NCI-H2227 (cell line): ENCODE measurements around the gene HSPA1A.
A peak's percentile ranks its signal among the peaks of the same experiment; 100 is the strongest.
"Not testable (repeated sequence)": the region's sequence is repeated elsewhere in the genome, so short reads cannot be mapped to it uniquely, and the experiment has no call there.

Experiments used
- DNase-seq: peaks from one replicate; lab custom pipeline; 2025; ENCODE audit not compliant: unreplicated experiment; lab: John Stamatoyannopoulos, UW

Gene HSPA1A

GRCh38 chr6:31781244-31782125 is 33.9 kb upstream of the HSPA1A start:
- DNase-seq: no peak

GRCh38 chr6:31782126-31782855 is 33.1 kb upstream of the HSPA1A start:
- DNase-seq: no peak

- no peak for DNase-seq
Observed at GRCh38 chr6:31784098-31784925, 31.0 kb upstream of the HSPA1A start.

GRCh38 chr6:31785475-31785874 is 29.9 kb upstream of the HSPA1A start:
- DNase-seq: no peak

- peak; percentile 76 for DNase-seq
Observed at GRCh38 chr6:31791324-31792089, 23.8 kb upstream of the HSPA1A start.

GRCh38 chr6:31792090-31792374 is 23.3 kb upstream of the HSPA1A start:
- DNase-seq: no peak

- no peak for DNase-seq
Observed at GRCh38 chr6:31792761-31793171, 22.6 kb upstream of the HSPA1A start.

- not testable (repeated sequence) for DNase-seq
Observed at GRCh38 chr6:31793927-31794245, 21.5 kb upstream of the HSPA1A start.

- DNase-seq: no peak
Observed at GRCh38 chr6:31794294-31794865, 21.0 kb upstream of the HSPA1A start.

GRCh38 chr6:31794866-31795615 is 20.3 kb upstream of the HSPA1A start:
- DNase-seq: no peak

GRCh38 chr6:31795616-31796298 is 19.6 kb upstream of the HSPA1A start, which contains the start of gene VARS1:
Gene VARS1, minus strand, starts transcription at chr6:31795752. Its CDS starts 535 bp downstream, at chr6:31795217.
- peak; percentile 93 for DNase-seq

- DNase-seq: no peak
Observed at GRCh38 chr6:31796993-31797385, 18.4 kb upstream of the HSPA1A start.

GRCh38 chr6:31797588-31797987 is 17.8 kb upstream of the HSPA1A start:
- no peak for DNase-seq

GRCh38 chr6:31799781-31800180 is 15.6 kb upstream of the HSPA1A start:
- no peak for DNase-seq

- not testable (repeated sequence) for DNase-seq
Observed at GRCh38 chr6:31801031-31801927, 14.1 kb upstream of the HSPA1A start.

GRCh38 chr6:31805939-31806469 is 9.3 kb upstream of the HSPA1A start:
- DNase-seq: no peak

- DNase-seq: peak; percentile 98
Observed at GRCh38 chr6:31806470-31807272, 8.7 kb upstream of the HSPA1A start, which contains the start of gene LSM2. Gene LSM2, minus strand, starts transcription at chr6:31806966. Its CDS starts 209 bp downstream, at chr6:31806757.
